ENCODE data around the gene ZMYND19.
"Not testable (repeated sequence)": the region's sequence is repeated elsewhere in the genome, so short reads cannot be mapped to it uniquely, and the experiment has no call there.

Gene ZMYND19

GRCh38 chr9:137630679-137631078, 40.4 kb upstream of the ZMYND19 start:
- no peak for TF ChIP-seq CTCF (IDR thresholded peaks at IDR 0.05; ENCODE audit: extremely low read depth, missing control alignments)
- DNase-seq (ENCODE audit: low spot score) = no peak

- TF ChIP-seq CTCF (IDR thresholded peaks at IDR 0.05; ENCODE audit: extremely low read depth, missing control alignments) = no peak
- no peak for DNase-seq (ENCODE audit: low spot score)
These were observed 39.8 kb upstream of the ZMYND19 start for GRCh38 chr9:137630126-137630525.

- not testable (repeated sequence) for DNase-seq (ENCODE audit: low spot score)
These were observed 37.1 kb upstream of the ZMYND19 start for GRCh38 chr9:137627406-137627805.

GRCh38 chr9:137626464-137626863, 36.2 kb upstream of the ZMYND19 start:
- DNase-seq (ENCODE audit: low spot score) = no peak
- no peak for TF ChIP-seq CTCF (IDR thresholded peaks at IDR 0.05; ENCODE audit: extremely low read depth, missing control alignments)

- not testable (repeated sequence) for DNase-seq (ENCODE audit: low spot score)
These were observed 31.9 kb upstream of the ZMYND19 start for GRCh38 chr9:137622211-137622610.

- DNase-seq (ENCODE audit: low spot score) = no peak
- no peak for TF ChIP-seq CTCF (IDR thresholded peaks at IDR 0.05; ENCODE audit: extremely low read depth, missing control alignments)
These were observed 30.9 kb upstream of the ZMYND19 start for GRCh38 chr9:137621131-137621757.

- DNase-seq (ENCODE audit: low spot score) = no peak
- no peak for TF ChIP-seq CTCF (IDR thresholded peaks at IDR 0.05; ENCODE audit: extremely low read depth, missing control alignments)
These were observed 30.3 kb upstream of the ZMYND19 start for GRCh38 chr9:137620581-137620980.

- DNase-seq (ENCODE audit: low spot score) = no peak
- no peak for TF ChIP-seq CTCF (IDR thresholded peaks at IDR 0.05; ENCODE audit: extremely low read depth, missing control alignments)
These were observed 29.7 kb upstream of the ZMYND19 start for GRCh38 chr9:137620048-137620405.
